HG03571 (cell line): ENCODE results near the gene TNS4.

Experiments
- ATAC-seq: cut with Tn5 transposase; IDR thresholded peaks from one replicate; pipeline ENCODE4 v1.9.1; 2021; ENCODE audit not compliant: unreplicated experiment

TNS4 gene

GRCh38 chr17:40536295-40537171 lies 35.1 kb upstream of the TNS4 start:
- ATAC-seq: no peak

GRCh38 chr17:40535924-40536294 lies 34.5 kb upstream of the TNS4 start:
- ATAC-seq: no peak

- ATAC-seq: no peak
Observed at GRCh38 chr17:40535438-40535837, 34.0 kb upstream of the TNS4 start.

GRCh38 chr17:40534371-40535189 lies 33.2 kb upstream of the TNS4 start:
- ATAC-seq: no peak

GRCh38 chr17:40533896-40534295 lies 32.5 kb upstream of the TNS4 start:
- no peak for ATAC-seq

DNA sequence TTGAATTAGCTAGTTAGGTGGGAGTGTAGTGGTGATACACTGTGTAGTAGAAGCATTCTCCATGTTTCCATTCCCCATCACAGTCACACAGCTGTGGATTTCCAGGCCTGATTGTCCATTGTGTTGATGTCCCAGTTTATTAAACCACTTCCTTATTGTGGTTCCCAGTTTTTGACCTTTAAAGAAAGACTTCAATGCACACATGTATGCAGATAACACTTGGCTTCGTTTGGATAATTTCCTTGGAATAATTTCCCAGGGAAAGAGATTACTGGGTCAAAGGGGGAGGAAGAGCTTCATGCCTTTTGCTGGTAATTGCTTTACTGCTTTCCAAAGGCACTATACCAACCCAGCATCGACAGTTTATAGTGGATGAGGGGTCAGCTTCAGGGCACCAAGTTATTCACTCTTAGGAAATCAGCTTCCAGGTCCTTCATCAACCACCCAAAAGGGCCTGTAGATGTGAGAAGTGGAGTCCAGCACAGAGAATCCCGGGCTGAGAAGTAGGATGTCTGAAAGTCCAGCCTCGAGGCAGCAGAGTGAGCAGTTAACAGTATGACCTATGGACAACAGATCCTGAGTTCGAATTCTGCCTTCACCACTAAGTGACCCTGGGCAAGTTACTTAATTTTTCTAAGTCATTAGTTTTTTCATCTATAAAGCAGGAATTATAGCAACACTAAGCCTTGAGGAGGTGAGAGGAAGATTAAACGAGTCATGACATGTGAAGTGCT lies 31.3 kb upstream of the TNS4 start:
- no peak for ATAC-seq

DNA sequence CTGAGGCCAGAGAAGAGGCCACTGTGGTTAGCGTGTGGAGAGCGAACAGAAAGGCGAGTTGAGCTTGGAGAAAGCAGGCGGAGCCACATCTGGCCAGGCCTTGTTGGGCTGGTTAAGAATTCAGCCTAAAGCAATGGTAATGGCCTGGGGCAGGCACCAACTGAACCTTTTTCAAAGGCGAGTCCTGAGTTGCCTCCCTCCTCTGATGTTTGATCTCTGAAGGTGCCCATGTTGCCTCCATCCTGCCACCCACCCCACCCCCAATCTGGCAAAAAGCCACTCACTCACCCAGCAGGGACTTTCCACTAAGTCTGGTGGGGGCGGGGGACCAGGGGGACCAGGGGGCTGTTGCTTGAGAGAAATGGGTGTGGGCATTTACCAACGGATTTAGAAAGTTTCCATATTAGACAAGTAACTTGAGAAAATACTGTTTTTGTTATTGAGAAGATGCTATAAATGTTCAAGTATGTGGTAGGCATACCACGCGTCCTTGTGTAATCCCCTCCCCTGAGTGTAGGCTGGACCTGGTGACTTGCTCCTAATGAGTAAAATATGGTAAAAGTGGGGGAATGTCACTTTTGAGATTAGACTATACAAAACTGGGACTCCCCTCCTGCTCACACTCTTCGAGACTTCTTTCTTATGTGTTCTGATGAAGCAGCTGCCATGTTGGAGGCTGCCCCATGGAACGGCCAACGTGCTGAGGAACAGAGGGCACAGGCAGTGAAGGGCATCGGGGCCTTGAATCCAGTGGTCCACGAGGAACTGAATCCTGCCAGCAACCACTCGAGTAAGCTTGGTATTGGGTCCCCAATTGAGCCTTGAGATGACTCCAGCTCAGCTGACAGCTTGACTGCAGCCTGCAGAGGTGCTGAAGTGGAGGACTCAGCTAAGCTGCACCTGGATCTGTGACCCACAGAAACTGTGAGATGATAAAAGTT lies 29.9 kb upstream of the TNS4 start:
- no peak for ATAC-seq

- ATAC-seq: no peak
Observed at GRCh38 chr17:40530531-40530994, 29.1 kb upstream of the TNS4 start.

DNA sequence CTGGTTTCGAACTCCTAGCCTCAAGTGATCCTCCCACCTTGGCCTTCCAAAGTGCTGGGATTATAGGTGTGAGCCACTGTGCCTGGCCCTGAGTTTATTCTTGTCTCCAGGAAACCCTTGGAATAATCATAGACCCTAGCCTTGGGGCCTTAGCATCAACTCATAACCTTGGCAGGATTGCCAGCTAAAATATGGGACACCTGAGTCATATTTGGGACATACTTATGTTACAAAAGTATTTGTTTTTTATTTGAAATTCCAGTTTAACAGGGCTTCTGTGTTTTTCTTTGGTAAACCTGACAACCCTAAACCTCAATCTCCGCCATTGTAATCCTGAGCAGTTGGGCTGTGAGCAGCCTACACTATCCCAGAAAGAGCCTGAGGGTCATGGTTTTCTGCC lies 28.6 kb upstream of the TNS4 start:
- no peak for ATAC-seq

DNA sequence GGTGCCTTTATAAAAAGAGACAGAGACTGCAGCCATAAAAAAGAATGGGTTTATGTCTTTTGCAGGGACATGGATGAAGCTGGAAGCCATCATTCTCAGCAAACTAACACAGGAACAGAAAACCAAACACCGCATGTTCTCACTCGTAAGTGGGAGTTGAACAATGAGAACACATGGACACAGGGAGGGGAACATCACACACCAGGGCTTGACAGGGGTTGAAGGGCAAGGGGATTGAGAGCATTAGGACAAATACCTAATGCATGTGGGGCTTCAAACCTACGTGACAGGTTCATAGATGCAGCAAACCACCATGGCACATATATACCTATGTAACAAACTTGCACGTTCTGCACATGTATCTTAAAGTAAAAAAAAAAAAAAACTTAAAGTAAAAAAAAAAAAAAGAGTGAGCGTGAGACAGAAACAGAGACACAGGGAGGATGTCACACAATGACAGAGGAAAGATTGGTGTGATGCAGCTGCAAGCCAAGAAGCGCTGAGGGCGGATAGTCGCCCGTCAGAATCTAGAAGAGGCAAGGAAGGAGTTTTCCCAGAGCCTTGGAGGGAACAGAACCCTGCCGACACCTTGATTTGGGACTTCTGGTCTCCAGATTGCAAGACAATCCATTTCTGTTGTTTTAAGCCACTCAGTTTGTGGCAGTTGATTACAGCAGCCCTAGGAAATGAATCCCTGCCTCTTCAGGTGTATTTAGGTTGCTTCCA lies 27.4 kb upstream of the TNS4 start:
- ATAC-seq: no peak

- no peak for ATAC-seq
Observed at GRCh38 chr17:40526668-40527067, 25.2 kb upstream of the TNS4 start.

- no peak for ATAC-seq
Observed at GRCh38 chr17:40525294-40525693, 23.9 kb upstream of the TNS4 start.

- no peak for ATAC-seq
Observed at GRCh38 chr17:40524243-40524965, 23.0 kb upstream of the TNS4 start.

DNA sequence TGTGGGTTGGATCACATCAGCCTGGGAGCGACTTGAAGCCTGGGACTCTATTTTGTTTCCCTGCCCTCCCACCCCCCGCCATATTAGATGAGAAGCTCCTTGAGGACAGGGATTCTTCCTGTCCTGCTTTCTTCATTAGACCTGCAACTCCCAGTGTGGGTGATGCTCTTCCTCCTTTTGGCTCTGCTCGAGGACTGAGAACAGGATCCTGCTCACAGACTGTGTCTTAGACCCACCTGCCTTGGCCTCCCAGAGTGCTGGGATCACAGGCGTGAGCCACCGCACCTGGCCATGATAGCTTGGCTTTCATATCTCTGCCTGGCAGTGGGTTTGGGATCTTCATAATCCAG lies 21.5 kb upstream of the TNS4 start:
- no peak for ATAC-seq

GRCh38 chr17:40522250-40522960 lies 21.0 kb upstream of the TNS4 start:
- ATAC-seq: no peak

DNA sequence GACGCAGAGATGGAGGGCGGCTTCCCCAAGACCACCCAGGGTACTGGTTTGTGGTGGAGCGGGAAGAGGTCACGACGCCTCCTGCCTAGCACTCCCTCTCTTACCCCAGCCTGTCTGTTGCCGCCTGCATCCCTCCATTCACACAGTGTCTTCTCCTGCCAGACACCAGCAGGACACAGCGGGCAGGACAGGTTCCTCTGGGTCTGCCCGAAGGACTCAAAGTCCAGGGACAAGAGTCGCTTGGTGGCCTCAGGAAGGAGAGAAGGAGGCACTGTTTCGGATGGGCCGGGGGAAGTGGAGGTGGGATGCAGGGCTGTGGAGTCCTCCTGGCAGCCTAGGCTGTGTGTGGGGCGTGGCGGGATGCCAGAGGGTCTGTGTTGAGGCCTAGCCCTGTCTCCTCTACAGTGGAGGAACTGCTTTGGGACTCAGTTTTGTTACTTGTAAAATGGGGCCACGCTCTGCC lies 19.6 kb upstream of the TNS4 start:
- ATAC-seq: no peak

DNA sequence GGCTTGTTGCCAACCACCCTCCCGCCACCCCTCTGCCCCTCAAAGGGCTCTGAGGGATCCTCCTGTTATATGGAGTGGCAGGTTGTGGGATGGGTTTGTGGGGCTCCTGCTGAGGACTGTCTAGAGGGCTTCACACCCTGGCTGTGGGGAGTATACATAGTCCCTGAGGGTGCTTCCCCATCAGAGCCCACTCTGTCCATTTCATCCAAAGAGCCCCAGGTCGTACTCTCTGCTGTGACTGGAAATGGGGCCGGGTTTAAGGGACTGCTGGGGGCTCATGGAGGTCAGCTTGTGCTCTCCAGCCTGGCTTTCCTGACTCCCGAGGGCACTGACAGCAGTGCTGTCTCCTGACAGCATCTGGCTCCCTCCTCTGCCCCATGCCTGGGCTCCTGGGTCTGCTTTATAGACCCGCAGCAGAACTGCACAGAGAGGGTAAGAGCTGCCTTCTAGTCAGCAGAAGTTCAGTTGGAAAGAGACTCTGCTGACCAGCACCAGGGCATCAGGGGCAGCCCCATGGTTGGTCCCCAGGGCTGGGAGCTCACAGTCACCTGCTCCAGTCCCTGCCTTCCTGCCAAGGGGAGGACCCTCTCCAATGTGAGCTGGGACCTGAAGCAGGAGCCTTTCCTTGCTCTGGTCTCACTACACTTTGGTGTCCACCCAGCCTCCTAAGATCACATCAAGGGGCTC lies 17.8 kb upstream of the TNS4 start:
- no peak for ATAC-seq
